ENCODE data around the gene TMEM17.

Gene TMEM17

DNA sequence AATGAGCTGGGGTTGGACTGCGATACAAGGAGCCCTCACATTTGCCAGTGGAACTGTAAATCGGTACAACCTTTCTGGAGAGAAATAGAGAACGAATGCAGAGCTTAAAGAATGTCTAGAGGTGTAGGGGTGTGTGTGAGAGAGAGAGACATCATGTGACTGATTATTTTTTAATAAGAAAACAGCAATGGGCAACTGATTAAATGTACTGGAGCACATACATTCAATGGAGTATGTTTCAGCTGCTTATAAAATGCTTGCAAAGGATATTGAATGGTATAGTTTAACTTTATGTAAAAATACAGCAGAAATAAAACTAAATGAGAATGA lies 391 bp upstream of the TMEM17 start:
- DNase-seq: no peak

- no peak for DNase-seq
Measured at GRCh38 chr2:62505109-62505749, 766 bp downstream of the TMEM17 start.

DNA sequence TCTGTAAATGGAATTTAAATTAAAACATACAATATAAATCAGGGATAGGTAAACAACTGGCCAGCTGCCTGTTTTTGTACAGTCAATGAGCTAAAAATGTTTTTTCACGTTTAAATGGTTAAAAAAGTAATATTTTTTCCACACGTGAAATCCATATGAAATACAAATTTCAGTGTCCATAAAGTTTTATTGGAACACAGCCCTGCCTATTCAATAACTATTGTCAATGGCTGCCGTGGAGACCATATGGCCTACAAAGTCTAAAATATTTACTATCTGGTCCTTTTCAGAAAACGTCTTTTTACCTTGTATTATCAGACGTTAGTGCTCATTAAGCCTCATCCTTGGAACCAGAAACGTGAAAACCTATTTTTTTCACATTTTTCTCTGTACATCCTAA lies 1.3 kb downstream of the TMEM17 start:
- no peak for DNase-seq

DNA sequence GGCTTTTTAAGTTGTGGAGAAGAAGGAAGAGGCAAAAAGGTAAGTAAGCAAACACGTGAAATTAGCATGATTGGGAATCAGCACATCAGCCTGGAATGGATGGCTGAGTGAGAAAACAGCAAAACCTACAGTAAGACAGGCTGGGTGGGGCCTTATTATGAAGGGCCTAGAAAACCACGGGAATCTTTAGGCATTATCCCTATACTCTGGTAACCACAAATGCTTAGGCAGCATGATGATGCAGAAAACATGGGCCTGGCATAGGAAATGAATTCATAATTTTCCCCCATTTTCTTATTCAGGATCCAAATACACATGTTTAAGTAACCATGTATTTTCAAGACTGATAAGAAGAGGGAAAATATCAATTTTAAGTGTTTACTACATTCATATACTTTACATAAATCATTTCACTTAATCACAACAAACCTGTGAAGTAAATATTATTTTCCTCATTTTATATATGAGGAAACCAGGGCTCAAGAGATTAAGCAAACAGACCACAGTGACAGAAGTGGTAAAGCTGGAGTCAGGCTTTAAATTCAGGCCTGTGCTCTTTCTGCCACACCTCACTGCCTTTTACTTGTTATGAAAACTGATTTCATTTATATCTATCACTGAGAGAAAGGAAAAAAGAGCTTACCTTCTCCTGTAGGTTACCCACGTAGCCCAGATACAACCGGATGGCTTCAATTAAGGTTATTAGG lies 4.0 kb downstream of the TMEM17 start:
- DNase-seq: no peak

DNA sequence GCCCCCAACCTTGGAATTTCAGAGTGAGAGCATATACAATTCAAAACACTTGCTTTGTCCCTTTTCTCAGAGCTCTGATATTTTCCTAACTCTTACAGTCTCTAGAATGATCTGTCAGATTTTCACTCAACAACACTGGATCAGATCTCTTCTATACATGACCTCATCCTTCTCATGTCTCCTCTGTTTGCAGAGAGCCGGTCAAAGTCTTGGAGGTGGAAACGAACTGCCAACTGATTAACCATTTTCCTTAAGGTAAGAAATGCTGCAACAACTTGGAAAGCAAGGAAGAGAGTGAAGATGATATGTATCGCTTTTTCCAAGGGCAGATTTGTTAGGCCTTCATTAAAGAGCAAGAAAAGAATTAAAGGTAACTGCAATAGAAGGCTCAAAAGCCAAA lies 4.9 kb downstream of the TMEM17 start:
- DNase-seq: no peak

GRCh38 chr2:62499430-62500060 lies 6.5 kb downstream of the TMEM17 start:
- DNase-seq: no peak

DNA sequence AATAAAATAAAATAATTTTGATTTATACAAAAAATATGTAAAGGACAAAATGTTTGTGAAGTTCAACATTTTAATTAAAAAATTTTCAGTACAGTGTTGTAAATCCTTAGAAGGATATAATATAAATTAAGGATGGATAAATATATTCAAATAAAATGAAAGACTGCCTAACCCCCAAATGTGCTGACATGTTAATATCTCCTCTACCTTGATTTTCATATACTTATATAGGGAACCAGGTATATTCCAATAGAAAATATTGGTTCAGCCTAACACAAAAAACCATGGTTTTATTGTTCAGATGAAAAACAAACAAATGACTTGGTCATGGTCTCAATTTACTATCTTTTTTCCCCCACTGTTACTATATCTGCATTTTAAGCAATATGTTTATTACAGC lies 7.3 kb downstream of the TMEM17 start:
- no peak for DNase-seq

GRCh38 chr2:62495761-62496160 lies 10.2 kb downstream of the TMEM17 start:
- DNase-seq: no peak

- DNase-seq: no peak
Measured at GRCh38 chr2:62492048-62492447, 13.9 kb downstream of the TMEM17 start.

GRCh38 chr2:62489702-62490101 lies 16.3 kb downstream of the TMEM17 start:
- DNase-seq: no peak

DNA sequence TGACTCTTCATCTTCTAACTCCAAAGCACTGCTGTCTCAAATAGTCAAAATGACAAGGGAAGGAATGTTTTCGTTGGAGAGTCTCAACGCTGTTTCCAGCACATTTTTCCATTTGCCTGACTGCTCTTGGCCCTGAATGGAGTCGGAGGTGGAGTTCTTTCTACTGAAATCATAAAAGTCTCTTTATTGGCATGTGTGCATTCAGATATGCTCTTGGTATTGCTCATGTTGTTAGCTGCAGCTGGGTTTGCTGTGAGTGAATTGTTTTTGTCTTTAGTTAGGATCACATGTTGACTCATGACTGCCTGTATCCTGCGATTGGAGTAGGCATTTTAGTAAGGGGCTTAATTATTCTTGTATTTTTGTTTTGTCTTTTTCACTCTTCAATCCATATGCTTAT lies 16.8 kb downstream of the TMEM17 start:
- DNase-seq: no peak

- DNase-seq: no peak
Measured at GRCh38 chr2:62486439-62486765, 19.6 kb downstream of the TMEM17 start.

GRCh38 chr2:62485761-62486438 lies 20.1 kb downstream of the TMEM17 start:
- no peak for DNase-seq

DNA sequence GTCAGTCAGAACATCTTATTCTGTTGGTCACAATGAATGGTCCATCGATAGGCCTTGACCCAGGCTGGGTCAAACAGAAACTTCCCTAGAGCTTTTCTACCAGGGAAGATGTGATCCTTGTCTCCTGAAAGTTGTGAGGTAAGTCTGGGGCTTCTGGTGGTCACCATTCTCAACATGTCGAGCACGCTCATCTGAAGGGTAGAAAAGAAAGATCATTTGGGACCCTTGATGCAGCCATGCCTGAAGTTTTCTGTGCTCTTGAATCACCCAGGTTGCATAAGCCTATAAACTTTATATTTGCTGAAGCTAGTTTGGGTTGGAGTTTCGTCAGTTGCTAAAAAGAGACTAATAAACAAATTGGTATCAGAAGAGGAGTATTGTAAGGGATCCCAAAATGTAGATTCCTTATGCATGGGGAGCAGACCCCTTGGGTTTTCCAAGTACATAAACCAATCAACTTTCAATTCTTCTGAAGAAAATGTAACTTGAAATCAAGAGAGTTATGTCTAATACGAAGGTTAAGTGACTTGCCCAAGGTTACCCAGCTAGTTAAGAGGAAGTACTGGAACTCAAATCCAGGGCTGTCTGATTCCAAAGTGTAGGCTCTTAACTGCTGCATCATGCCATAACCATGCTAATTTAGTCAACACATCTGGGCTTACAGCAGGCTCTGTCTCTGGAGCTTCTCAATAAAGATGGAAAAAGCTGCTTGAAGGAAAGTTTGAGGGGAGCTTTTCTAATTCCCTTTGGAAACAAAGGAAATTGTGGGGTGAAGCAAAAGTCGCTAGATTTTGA lies 23.2 kb downstream of the TMEM17 start:
- no peak for DNase-seq

GRCh38 chr2:62479917-62480316 lies 26.1 kb downstream of the TMEM17 start:
- no peak for DNase-seq

GRCh38 chr2:62478093-62478580 lies 27.9 kb downstream of the TMEM17 start:
- DNase-seq: no peak

GRCh38 chr2:62477573-62477972 lies 28.4 kb downstream of the TMEM17 start:
- DNase-seq: no peak

DNA sequence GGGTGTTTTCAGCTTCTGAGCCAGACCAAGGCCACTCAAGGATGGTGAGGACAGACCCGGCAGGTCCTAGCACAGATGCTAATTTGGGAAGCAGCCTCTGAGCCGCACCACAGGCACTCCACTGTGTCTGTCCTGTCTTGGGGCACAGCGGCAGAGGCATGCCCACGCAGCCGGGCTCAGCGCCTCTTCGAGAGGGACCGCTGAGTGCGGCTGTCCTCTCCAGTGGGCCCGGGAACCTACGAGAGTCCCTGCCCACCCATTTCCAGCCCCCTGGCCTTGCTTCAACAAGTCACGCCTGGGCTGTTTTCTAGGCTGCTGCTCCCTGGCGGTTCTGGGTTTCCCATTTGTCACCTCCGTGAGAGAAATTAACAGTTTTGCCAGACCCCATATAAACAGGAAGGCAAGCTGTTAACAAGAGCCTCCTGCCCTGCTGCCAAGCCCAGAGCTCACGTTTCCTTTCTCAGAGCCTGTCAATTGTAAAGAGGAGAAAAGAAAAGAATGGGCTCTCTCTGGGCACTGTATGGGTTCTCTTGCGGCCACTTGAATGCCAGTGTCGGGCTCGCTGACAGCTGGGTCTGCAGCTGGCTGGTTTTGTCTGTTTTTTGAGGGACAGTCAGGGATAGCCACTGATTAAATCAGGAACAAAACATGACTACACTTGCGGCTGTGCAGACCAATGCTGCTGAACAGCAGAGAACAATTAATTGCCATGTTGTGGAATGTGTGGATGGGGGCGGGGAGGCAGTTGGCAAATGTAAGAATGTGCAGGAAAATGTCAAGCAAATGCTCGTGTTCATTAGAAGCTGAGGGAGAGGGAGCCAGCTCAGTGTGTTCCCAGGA lies 30.6 kb downstream of the TMEM17 start:
- peak; percentile 17 for DNase-seq

DNA sequence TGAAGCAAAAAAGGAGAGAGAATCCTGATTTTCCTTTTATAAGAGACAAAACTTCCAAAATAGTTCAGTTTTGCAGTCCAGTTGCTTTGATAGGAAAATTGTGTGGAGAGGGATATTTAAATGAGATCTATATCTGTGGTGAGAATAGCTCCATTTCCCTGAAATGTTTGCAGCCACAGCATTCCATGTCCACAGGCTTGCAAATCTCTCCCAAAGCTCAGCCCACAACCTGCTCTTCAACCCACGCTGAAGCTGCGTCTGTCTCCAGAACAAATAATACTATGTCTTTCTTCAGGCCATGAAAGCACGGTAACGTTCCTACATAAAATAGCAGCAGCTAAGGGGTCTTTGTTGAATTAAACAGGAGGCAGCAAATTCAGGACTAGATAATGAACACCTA lies 31.8 kb downstream of the TMEM17 start:
- DNase-seq: no peak

- no peak for DNase-seq
Measured at GRCh38 chr2:62473246-62473827, 32.7 kb downstream of the TMEM17 start.

- no peak for DNase-seq
Measured at GRCh38 chr2:62472312-62472711, 33.7 kb downstream of the TMEM17 start.

- no peak for DNase-seq
Measured at GRCh38 chr2:62471816-62472215, 34.2 kb downstream of the TMEM17 start.

All from CD4-positive, alpha-beta T cell treated with Interleukin-21 for 1 hour (primary cell).